CD8-positive, alpha-beta memory T cell (primary cell): ENCODE measurements around the gene C10orf71. TPM values are rescaled to one million over a fixed set of nuclear protein-coding genes. Genes with fewer than 3 reads are reported as not detected.

Source experiments
- CTCF ChIA-PET: fragments of 350-600 bp; sonication (Branson Sonifier 250); formaldehyde crosslinking; loops from one replicate; lab custom pipeline; 2021; ENCODE audit warnings: antibody characterized with exemption; lab: Charles Lee
- POLR2A ChIA-PET: fragments of 350-600 bp; sonication (Branson Sonifier 250); formaldehyde crosslinking; loops from one replicate; lab custom pipeline; 2021; ENCODE audit warnings: antibody characterized with exemption; lab: Charles Lee
- DNase-seq, 5 donors: peaks; one replicate each; pipeline versions ENCODE4 v3.0.0 to v3.0.0-alpha.2; 2020 to 2022; ENCODE audit warnings: mixed read lengths in 1 of 5
- H3K27ac ChIP-seq: one replicate; pipeline ENCODE4 v1.7.0; 2013; ENCODE audit warnings: low read depth, mild to moderate bottlenecking, low read length, moderate library complexity
- H3K27me3 ChIP-seq: 2 replicates; pipeline ENCODE4 v1.7.0; 2013; ENCODE audit warnings: low read length, mild to moderate bottlenecking; ENCODE audit not compliant: insufficient read depth, poor library complexity, severe bottlenecking
- H3K36me3 ChIP-seq: 2 replicates; pipeline ENCODE4 v1.7.0; 2013; ENCODE audit warnings: mild to moderate bottlenecking, low read length, moderate library complexity; ENCODE audit not compliant: insufficient read depth
- H3K4me1 ChIP-seq: 2 replicates; pipeline ENCODE4 v1.7.0; 2013; ENCODE audit warnings: mild to moderate bottlenecking, low read length, moderate library complexity; ENCODE audit not compliant: insufficient read depth
- H3K4me3 ChIP-seq: 2 replicates; pipeline ENCODE4 v1.7.0; 2013; ENCODE audit warnings: mild to moderate bottlenecking, low read length
- H3K9me3 ChIP-seq: 2 replicates; pipeline ENCODE4 v1.7.0; 2013; ENCODE audit warnings: mild to moderate bottlenecking, low read length
- H3K27ac Mint-ChIP-seq, 8 donors: one replicate each; pipeline ENCODE4 v1.8.0; 2020 to 2021; ENCODE audit warnings: mixed read lengths in 8 of 8, mild to moderate bottlenecking in 6 of 8, inconsistent platforms in 3 of 8, moderate library complexity in 3 of 8
- H3K27me3 Mint-ChIP-seq, 2 donors: one replicate each; pipeline ENCODE4 v1.8.0; 2020 to 2021; ENCODE audit warnings: mixed read lengths in 2 of 2, mild to moderate bottlenecking in 1 of 2, moderate library complexity in 1 of 2
- H3K36me3 Mint-ChIP-seq, 3 donors: one replicate each; pipeline ENCODE4 v1.8.0; 2020 to 2021; ENCODE audit warnings: mixed read lengths in 3 of 3, inconsistent platforms in 1 of 3, mild to moderate bottlenecking in 1 of 3
- H3K4me1 Mint-ChIP-seq, 3 donors: one replicate each; pipeline ENCODE4 v1.8.0; 2020 to 2021; ENCODE audit warnings: mixed read lengths in 3 of 3, inconsistent platforms in 1 of 3, mild to moderate bottlenecking in 1 of 3
- H3K4me3 Mint-ChIP-seq, 7 donors: one replicate each; pipeline ENCODE4 v1.8.0; 2020 to 2021; ENCODE audit warnings: mixed read lengths in 7 of 7, mild to moderate bottlenecking in 6 of 7, moderate library complexity in 4 of 7, inconsistent platforms in 2 of 7
- H3K9me3 Mint-ChIP-seq, 5 donors: one replicate each; pipeline ENCODE4 v1.8.0; 2020 to 2022; ENCODE audit warnings: mixed read lengths in 5 of 5, mild to moderate bottlenecking in 3 of 5, moderate library complexity in 2 of 5, inconsistent platforms in 1 of 5
- polyA plus RNA-seq: library from polyadenylated mRNA; unstranded; fragments of 300-500 nt; fragmentation: Illumina TruSeq; gene quantifications from one replicate; pipeline ENCODE4 v1.2.3, GENCODE V29; 2021
- total RNA-seq, 2 experiments: library from RNA; stranded (reverse); gene quantifications; one replicate each; pipeline ENCODE4 v1.2.3, GENCODE V29; 2021

The C10orf71 gene
- total and polyA plus RNA-seq, 3 experiments from 2014 or later, result not detected

- Mint-ChIP-seq H3K9me3 (no peaks in the 10 kb centered on the region), H3K27ac (no peak overlapping the region), H3K27me3 (peaks cover 5 to 29% of the 10 kb centered on the region in 2 donors), H3K4me1 (no peaks in the 10 kb centered on the region), H3K36me3 (no peaks in the 10 kb centered on the region), H3K4me3 (no peak overlapping the region)
- Histone ChIP-seq H3K4me3 (no peak overlapping the region), H3K27ac (no peak overlapping the region), H3K9me3 (no peaks in the 10 kb centered on the region), H3K27me3 (no peaks in the 10 kb centered on the region), H3K36me3 (no peaks in the 10 kb centered on the region), H3K4me1 (no peaks in the 10 kb centered on the region)
- ChIA-PET CTCF (no interaction called here), POLR2A (no interaction called here)
- DNase-seq, result no peak
These were observed 73.0 kb downstream of the C10orf71 start for GRCh38 chr10:49371967-49372366.

GRCh38 chr10:49373361-49373760, 74.4 kb downstream of the C10orf71 start:
- H3K4me3 Mint-ChIP-seq, result no peak overlapping the region
- no peaks in the 10 kb centered on the region for H3K36me3 Mint-ChIP-seq
- no peaks in the 10 kb centered on the region for H3K36me3 ChIP-seq
- no peak overlapping the region for H3K27ac Mint-ChIP-seq
- no peaks in the 10 kb centered on the region for H3K9me3 ChIP-seq
- H3K9me3 Mint-ChIP-seq, result no peaks in the 10 kb centered on the region
- H3K27ac ChIP-seq, result no peak overlapping the region
- H3K4me1 ChIP-seq, result no peaks in the 10 kb centered on the region
- H3K4me1 Mint-ChIP-seq, result no peaks in the 10 kb centered on the region
- H3K27me3 ChIP-seq, result no peaks in the 10 kb centered on the region
- no peak for DNase-seq
- H3K27me3 Mint-ChIP-seq, result peaks cover 7 to 26% of the 10 kb centered on the region in 2 donors
- ChIA-PET CTCF (no interaction called here), POLR2A (no interaction called here)
- no peak overlapping the region for H3K4me3 ChIP-seq

DNA sequence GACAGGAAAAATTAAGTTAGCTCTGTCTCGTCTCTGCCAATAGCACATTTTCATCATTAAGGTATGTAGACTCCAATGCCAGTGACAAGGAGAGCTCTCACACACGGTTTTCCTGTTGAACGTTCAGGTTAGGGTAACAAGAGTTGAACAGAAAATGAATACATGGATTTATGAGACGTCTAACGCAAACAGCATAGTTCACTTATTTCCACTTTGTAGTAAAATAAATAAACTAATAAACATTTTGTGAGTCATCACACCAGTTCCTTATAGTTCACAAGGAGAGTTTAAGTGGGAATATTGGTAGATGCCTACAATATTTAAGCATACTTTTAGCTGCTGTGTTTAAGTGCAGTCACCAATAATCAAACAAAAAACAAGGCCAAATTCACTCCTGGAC, 75.8 kb downstream of the C10orf71 start:
- H3K27ac ChIP-seq, result no peak overlapping the region
- no peaks in the 10 kb centered on the region for H3K4me1 ChIP-seq
- Mint-ChIP-seq H3K9me3 (no peaks in the 10 kb centered on the region), H3K4me1 (no peaks in the 10 kb centered on the region), H3K36me3 (no peaks in the 10 kb centered on the region), H3K27ac (no peak overlapping the region), H3K4me3 (no peak overlapping the region), H3K27me3 (peaks cover 7 to 22% of the 10 kb centered on the region in 2 donors)
- H3K27me3 ChIP-seq, result no peaks in the 10 kb centered on the region
- no peaks in the 10 kb centered on the region for H3K9me3 ChIP-seq
- no peak overlapping the region for H3K4me3 ChIP-seq
- ChIA-PET POLR2A (no interaction called here), CTCF (no interaction called here)
- DNase-seq, result no peak
- H3K36me3 ChIP-seq, result no peaks in the 10 kb centered on the region

GRCh38 chr10:49375611-49376010, 76.6 kb downstream of the C10orf71 start:
- Histone ChIP-seq H3K27ac (no peak overlapping the region), H3K4me3 (no peak overlapping the region), H3K36me3 (no peaks in the 10 kb centered on the region), H3K27me3 (no peaks in the 10 kb centered on the region), H3K9me3 (no peaks in the 10 kb centered on the region), H3K4me1 (no peaks in the 10 kb centered on the region)
- Mint-ChIP-seq H3K4me3 (no peak overlapping the region), H3K4me1 (no peaks in the 10 kb centered on the region), H3K27me3 (peaks cover 7 to 24% of the 10 kb centered on the region in 2 donors), H3K27ac (no peak overlapping the region), H3K36me3 (no peaks in the 10 kb centered on the region), H3K9me3 (no peaks in the 10 kb centered on the region)
- POLR2A ChIA-PET, result no interaction called here
- DNase-seq, result no peak
- CTCF ChIA-PET, result no interaction called here

Other genes starting within 250 kb of the C10orf71 start
- gene VSTM4, start 183.6 kb upstream of the C10orf71 start, total RNA-seq, result under 1 TPM; 0.07 to 0.09 TPM
- not detected for gene VSTM4, start 183.6 kb upstream of the C10orf71 start, polyA plus RNA-seq
- not detected for gene FAM170B, start 165.1 kb upstream of the C10orf71 start, total RNA-seq
- not detected for gene FAM170B, start 165.1 kb upstream of the C10orf71 start, polyA plus RNA-seq
- 10 to 100 TPM; 58.0 to 60.2 TPM for gene TMEM273, start 110.8 kb upstream of the C10orf71 start, total RNA-seq
- gene TMEM273, start 110.8 kb upstream of the C10orf71 start, polyA plus RNA-seq, result 51.7 TPM
- not detected for gene DRGX, start 96.9 kb downstream of the C10orf71 start, total RNA-seq
- gene DRGX, start 96.9 kb downstream of the C10orf71 start, polyA plus RNA-seq, result not detected
- gene ERCC6, start 240.0 kb downstream of the C10orf71 start, total RNA-seq, result 10 to 100 TPM; 27.0 to 27.8 TPM
- 9.8 TPM for gene ERCC6, start 240.0 kb downstream of the C10orf71 start, polyA plus RNA-seq